HG03097 (cell line): ENCODE data around the gene UBN1.
A peak's percentile ranks its signal among the peaks of the same experiment; 100 is the strongest.

ENCODE experiments used
- ATAC-seq: cut with Tn5 transposase; IDR thresholded peaks from one replicate; pipeline ENCODE4 v1.9.1; 2021; ENCODE audit not compliant: unreplicated experiment, low FRiP score

The UBN1 gene

DNA sequence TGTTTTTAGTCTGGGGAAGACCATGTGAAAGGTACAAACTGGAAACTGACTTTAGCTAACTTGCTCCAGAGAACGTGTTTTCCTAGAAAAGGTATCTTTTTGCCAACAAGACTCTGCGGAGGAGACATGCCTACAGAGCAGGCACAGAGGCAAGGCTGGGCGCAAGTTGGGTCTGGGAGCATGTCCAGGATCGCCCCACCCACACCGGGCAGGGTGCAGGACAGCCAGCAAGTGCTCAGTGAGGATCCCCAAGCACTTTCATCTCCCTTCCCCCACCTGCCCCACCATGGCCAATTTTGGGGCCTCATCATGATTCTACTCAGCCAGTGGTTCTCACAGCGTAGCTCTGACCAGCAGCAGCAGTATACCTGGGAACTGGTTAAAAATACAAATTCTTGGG is 26.6 kb upstream of the UBN1 start:
- no peak for ATAC-seq

DNA sequence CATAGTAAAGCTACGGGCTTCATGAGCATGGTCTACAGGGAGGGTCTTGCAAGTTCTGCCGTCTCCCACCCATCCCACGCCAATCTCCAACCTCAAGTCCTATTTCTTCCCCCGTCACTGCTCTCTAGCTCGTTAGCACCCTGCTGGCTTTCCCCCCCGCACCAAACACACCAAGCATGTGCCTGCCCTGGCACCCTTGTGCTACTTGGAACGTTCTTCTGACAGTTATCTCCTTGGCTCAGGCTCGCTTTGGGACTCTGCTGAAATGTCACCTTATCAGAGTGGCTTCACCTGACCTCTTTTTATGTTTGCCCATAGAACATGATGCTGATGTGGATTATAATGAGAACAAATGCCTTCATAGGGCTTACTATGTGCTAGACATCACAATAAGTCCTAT is 22.1 kb upstream of the UBN1 start:
- no peak for ATAC-seq

DNA sequence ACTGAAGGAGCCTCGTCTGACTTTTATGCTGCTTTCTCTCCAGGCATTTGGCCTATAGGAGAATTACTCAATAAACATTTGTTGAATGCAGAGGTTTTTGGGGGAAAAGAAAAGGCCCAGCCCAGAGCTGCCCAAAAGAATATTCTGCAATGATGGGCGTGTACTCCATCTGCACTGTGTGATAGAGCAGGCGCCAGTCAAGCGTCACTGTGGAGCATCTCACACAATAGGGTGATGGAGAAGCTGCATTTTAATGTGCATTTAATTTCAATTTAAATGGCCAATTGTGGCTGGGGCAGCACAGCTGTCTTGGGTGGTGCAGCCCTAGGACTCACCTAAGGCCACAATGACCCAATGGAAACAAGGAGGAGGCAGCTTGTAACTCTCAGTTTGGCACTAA is 20.8 kb upstream of the UBN1 start:
- no peak for ATAC-seq

DNA sequence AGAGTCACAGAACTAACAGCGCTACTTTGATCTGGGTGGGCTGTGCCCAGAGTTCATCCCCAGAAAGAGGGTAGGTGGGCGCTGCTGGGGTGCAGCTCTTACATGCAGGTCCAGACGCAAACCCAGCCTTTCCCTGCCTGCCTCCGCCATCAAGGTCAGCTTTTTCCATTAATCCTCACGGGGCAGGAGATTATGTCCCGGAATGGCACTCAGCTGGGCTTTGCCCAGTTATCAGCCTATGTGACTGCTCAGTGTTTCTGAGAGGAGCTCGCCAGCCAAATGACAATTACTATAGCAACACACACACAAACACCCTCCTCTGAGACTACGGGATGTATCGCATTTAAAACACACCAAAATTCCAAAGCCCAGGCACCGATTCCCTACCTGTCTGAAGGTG is 20.3 kb upstream of the UBN1 start:
- no peak for ATAC-seq

DNA sequence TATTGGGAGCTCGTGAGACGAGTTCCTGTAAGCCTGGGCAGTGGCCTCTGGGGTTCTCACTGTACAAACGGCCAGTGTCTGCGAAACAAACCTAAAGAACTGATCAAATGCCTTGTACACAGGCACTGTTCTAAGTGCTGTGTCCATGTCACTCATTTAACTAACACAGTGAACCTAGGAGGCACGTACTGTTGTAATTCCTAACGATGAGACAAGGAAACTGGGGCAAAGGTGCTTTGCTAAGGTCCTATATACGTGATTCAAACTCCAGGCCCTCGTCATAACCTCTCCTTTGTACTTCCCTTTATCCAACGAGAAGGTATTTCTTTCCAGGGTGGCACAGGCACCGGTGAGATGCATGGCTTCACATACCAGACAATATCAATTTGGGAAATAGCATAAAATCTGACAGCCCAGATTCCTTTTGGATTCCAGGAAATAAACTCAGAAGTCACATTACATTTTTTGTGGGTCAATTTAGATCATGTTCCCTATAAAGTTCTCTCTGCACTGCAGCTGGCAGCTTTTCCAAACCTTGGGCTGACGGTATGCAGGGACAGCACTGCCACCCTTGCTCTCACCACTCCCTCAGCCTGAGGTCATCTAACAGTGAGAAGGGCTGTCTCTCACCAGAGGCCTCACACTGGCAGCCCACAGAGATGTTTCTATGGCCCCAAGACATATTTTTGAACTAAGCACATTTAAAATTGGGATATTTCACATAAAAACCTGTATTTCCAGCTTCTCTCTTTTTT is 18.5 kb upstream of the UBN1 start:
- ATAC-seq: no peak

DNA sequence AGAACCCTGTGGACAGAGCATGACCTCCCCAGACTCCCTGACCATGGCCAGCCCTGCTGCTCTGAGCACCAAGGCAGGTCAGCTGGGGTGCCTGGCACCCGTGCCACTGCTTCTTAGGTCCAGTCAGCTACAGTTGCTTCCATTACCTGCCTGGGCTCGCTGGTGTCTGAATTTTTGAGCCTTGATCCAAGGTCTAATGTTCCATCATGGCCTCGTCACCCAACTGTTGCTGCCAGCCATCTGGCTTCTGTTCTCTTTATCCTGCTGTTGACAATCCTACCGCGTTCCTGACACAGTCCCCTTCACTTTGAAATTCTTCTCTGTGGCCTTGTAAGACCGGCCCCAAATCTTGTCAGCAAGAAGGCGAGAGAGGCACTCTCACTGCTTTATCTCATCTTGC is 16.9 kb upstream of the UBN1 start:
- ATAC-seq: no peak

DNA sequence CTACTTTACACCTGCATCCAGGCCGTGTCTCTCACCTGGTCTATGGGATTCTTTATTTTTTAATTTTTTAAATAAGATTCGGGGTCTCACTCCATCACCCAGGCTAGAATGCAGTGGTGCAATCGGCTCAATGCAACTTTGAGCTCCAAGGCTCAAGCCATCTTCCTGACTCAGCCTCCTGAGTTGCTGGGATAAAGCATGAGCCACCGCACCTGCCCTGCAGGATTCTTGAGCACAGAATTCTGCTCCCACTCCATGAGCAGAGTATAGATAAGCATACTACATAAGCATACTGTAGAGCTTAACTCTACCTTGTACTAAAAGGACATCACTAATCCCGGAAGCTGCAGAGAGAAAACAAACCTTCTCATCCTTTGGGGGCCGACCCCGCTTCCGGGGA is 15.7 kb upstream of the UBN1 start:
- ATAC-seq: no peak

DNA sequence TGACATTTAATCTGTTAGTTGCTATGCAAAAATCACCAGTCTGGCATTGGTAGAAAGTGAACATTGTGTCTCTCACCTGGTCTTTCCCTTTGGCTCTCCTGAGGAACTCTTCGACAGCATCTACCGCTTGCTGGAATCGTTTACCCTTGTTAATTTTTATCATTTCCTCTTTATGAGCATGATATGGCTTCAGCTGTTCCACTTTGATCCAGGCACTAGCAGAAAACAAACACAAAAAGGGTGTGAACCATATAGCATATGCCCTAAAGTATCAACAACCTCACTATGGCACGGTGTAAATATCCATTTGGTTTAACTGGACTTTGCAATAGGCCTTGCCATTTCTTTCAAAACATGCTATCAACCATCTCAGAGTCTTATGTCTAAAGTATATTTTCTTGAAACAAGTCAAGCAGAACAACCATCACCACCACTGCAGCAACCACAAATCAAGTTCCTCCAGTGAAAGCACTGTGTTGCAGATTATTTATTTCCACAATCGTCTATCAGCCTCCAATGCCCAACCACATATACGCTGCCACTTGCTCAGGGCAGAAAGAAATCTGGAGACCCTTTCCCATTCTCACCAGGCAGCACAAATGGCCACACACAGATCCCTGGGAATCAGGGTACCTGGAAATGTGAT is 14.5 kb upstream of the UBN1 start:
- ATAC-seq: no peak

DNA sequence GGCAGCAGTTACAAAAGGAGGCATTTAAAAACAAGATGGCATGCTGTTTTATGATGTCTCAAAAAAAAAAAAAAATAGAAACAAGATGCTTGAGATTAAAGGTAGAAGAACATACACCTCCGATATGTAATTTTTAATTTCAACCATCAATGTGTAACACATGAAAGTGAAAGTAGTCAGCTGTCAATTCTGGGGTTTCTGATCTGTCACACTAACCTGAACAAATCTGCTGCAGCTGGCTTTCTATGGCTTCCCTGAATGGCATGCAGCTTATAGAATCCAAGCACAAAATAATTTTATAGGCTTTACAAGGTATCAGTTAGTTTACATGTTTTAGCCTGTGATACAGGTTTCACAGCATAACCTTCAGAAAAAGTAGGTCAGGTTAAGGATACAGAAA is 13.7 kb upstream of the UBN1 start:
- ATAC-seq: no peak

DNA sequence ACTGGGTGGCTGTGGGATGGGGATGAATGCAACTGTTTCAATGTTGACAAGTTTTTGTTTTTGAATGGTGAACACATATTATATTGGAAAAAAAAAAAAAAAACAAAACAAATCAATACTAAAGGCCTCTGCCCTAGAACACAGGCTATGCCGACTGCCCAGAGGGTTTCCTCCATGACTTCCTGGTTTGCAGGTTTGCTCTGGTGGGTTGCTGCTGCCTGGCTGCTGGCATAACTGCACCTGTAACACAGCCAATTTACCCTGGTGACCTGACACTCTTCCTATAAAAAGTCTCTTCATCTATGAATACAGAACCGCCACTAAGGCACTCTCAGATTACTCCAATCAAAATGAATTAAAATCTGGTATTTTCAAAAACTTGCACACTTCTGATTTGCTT is 10.6 kb upstream of the UBN1 start:
- no peak for ATAC-seq

DNA sequence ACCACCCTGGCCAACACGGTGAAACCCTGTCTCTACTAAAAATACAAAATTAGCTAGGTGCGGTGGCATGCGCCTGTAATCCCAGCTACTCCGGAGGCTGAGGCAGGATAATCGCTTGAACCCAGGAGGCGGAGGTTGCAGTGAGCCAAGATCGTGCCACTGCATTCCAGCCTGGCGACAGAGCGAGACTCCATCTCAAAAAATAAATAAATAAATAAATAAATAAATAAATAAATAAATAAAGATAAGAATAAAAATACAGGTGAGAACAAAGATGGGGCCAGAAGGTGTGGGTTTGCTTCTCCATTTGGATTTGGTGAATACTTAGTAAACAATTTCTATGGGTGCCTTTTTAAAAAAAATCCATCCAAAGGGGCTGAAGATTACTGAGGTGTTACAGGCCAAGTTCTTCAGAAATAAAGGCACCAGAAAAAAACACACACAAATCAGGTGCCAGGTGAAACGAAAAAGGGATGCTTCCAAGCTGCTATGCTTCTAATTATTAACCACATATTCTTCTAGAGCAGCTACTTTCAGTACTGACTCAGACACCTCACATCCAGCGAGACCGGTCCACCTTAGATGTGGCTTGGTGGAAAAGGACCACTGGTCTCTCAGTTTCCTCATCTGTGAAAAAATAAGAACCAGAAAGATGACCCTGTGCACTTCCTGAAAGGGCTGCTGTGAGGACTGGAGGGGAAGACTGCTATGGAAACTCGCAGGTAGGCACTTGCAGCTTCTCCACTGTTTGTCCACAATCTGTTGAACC is 9.4 kb upstream of the UBN1 start:
- ATAC-seq: no peak

DNA sequence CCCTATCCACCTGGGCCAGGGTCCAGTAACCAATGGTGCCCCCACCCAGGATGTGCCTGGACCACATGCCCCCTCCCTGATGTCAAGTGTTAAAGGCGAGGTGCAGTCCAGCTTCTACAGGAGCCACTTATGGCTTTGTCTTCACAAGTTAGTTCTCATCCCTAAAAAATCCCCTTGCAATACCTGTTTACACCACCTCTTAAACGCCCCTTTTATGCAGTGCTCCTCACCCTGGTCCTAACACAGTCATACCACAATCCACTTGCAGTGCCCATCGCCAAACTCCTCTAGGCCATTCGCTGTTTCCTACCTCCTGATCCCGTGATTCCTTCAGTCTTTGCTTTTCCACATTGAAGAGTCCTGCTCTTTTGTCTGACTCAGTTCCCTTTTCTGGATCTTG is 7.3 kb upstream of the UBN1 start:
- no peak for ATAC-seq

DNA sequence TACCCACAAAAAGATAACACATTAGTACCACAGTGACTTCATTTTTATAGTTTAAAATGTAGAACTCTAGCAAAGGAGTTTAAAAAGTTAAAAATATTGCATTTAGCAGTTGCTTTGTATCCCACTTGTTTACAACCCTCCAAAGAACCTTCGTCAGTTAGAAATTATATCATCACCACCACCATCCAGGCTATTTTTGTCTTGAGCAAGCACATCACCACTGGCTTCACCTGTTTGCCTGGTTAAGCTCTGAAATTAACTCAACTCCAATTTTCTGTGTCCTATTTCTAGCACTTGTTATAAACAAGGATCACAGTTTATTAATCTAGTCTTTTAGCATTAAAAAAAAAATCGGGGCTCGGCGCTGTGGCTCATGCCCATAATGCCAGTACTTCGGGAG is 6.3 kb upstream of the UBN1 start:
- ATAC-seq: no peak

DNA sequence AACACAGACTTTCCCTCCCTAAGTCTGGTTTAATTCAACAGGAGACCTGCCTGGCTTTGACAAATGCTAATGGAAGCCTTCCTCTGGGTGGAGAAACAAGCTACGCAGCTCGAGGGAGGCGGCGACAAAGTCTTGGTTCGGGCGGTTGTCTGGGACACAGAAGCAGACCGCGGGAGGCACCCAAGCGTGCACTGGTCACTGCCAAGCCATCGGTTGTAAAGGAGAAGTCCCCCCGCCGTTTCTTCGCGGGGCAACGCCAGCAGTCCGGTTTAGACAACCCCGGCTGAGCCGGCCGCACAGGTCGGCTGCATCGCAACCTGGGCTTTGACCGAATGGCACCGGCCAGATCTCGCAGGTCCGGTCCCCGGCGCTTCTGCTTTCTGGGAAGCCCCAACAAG is 779 bp upstream of the UBN1 start:
- peak; percentile 12 for ATAC-seq

DNA sequence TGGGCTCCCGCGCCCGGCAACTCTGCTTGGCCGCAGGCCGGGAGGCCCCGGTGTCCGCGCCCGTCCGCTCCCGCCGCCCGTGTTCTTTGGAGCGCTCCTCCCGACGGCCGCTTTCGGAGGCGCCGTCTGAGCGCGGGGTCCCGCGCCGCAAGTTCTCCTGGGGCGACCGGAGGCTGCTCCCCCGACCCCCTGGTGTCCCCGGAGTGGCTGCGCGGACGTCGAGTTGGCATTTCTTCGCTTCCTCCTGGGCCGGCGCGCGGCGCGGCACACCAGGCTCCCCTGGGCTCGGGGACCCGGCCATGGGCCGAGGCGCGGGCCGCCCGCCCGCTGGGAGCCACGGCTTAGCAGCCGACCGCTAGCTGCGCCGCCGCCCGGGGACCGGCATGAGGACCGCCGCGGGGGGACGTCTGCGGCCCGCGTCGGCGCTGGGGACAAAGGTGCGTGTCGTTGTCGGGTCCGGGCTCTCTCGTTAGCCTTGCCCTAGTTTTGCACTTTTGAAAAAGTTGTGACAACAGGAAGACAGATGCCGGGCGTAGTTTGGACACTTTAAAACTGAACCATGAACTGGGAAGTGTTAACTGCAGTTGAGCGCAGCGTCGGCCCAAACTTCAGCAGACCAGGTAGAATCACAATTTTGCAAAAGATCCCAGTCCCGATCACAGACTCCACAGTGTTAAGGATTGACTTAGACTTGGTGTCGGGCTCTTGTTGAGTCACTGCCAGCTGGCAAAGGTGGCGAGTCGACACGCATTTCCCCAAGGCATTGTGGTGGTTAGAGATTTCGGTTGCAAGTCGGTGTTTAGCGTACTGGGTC is 700 bp downstream of the UBN1 start:
- peak; percentile 20 for ATAC-seq

DNA sequence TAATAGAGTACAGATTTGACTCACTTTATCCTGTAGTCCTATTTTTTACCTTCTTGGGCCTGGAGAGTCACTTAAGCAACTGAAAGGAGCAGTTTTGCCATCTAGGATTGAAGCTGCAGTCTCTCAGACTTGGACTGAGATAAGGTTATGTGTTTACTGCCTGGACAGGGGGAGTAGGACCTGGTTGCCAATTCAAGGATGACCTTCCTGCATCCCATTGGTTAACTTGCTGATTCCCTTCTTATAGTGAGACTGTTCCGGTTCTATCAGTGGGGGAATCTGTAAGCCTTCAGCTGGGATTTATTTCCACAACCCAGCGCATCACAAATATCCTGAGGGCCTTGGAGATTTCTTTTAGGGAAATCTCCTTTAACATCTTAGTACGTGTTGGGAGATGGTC is 2.9 kb downstream of the UBN1 start:
- no peak for ATAC-seq

DNA sequence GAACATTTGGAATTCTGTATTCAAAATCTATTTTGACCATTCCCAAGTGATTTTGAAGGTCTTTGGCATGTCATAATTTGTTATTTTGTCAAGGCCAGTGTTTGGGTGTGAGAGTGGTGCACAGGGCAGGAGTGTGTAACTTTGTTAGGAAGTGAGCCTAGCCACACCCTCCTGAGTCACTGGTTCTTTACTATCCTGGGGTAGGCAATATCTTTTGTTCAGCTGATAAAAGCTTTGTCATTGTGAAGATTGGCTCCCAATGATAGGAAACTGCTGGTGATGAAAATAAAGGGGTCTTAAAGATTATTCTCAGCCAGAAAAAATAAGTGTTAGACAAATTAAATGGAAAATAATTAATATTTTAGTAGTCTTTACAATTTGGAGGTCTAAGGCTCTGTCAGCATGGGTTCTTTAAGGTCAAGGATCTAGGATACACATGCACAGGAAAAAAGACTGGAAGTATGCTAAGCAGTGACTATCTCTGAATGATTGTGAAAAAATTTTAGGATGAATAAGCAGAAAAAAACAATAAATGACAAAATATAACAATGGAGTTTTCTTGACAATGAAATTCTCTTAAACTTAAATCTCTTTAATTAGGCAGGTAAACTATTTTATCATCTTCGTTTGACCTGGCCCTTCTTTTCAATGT is 5.1 kb downstream of the UBN1 start:
- no peak for ATAC-seq

DNA sequence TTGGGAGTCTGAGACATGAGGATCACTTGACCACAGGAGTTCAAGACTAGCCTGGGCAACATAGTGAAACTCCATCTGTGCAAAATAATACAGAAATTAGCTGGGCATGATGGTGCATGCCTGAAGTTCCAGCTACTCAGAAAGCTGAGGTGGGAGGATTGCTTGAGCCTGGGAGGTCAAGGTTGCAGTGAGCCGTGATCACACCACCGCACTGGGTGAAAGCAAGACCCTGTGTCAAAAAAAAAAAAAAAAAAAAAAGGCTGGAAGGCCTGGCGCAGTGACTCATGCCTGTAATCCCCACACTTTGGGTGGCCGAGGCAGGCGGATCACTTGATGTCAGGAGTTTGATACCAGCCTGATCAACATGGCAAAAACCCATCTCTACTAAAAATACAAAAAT is 8.1 kb downstream of the UBN1 start:
- ATAC-seq: no peak

DNA sequence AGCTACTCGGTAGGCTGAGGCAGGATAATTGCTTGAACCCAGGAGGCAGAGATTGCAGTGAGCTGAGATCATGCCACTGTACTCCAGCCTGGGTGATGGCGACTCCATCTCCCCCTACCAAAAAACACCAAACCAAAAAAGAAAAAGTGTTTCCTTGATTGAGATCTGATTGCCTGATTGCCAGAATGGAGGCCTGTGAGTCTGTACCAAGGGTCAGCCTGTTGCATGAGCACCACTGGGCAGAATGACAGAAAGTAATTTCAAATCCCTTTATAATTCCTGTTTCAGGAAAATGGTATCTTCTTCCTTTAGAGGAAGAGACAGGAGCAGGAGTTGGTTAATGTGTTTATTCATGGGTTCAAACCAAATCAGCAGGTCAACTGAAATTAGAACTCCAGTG is 8.5 kb downstream of the UBN1 start:
- ATAC-seq: no peak

DNA sequence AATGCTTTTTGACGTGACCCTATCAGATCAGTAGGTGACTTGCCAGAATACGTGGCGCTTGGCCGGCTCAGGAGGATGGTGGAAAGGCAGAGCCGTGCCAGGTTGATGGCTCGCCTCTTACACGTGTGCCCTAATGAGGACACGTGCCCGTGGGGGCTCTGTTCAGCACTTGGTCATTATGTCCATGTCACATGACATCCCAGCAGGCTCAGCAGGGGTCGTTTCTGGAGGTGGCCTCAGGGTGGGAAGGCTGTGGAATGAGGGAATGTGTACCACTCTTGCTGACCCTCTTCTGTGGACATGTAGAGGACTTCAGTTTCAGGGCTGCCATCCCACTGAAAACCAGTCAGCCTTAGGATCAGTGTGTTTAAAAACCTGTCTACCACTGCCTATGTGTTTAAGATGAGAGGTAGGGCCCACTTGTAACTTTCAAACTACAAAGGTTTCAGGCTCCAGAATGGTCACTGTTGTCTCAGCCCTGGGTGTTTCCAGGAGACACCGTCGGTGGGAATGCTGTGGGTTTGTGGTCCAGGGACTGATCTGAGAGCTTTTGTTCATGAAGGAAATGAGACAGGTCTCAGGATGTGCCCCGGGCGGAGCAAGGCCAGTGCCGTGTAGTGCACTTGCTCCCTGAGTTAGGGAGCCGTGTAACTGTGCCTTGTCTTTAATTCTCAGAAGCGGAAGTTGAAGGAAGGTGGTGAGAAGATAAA is 12.1 kb downstream of the UBN1 start:
- ATAC-seq: no peak
